Hepatocyte (in vitro differentiated cells): ENCODE measurements around the gene NOD2.

Source experiments
- EZH2 ChIP-seq: fragments of 200-600 bp; sonication (generic); IDR thresholded peaks from 2 replicates; pipeline ENCODE4 v1.6.1; 2016; ENCODE audit warnings: antibody characterized with exemption, mild to moderate bottlenecking, borderline replicate concordance
- TF ChIP-seq, protein P1 (sequence below): fragments of 200-600 bp; sonication (generic); IDR thresholded peaks from 2 replicates; pipeline ENCODE4 v1.5.1; 2016; ENCODE audit warnings: antibody characterized with exemption, mild to moderate bottlenecking; ENCODE audit not compliant: poor library complexity

DNA sequence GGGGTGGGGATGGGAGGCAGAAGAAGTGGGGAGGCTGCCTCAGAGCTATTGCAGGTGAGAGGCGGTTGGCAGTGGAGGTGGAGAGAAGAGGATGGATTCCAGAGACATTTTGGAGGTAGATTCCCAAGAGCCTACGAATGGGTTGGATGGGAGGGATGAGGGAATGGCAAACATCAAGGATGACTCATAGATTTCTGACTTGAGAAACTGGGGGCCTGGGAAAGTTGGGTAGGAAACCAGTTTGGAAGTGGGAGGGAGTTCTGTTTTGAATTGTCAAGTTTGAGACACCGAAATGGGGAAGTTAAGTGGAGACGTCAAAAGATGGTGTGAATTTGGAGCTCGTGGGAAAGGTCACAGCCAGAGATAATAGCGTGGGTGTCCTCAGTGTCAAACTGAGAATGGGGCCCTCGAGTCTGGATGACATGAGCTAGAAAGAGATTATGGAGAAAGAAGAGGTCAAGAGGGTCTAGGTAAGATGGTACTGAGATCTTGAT, 42.3 kb downstream of the NOD2 start:
- TF ChIP-seq, protein P1, sequence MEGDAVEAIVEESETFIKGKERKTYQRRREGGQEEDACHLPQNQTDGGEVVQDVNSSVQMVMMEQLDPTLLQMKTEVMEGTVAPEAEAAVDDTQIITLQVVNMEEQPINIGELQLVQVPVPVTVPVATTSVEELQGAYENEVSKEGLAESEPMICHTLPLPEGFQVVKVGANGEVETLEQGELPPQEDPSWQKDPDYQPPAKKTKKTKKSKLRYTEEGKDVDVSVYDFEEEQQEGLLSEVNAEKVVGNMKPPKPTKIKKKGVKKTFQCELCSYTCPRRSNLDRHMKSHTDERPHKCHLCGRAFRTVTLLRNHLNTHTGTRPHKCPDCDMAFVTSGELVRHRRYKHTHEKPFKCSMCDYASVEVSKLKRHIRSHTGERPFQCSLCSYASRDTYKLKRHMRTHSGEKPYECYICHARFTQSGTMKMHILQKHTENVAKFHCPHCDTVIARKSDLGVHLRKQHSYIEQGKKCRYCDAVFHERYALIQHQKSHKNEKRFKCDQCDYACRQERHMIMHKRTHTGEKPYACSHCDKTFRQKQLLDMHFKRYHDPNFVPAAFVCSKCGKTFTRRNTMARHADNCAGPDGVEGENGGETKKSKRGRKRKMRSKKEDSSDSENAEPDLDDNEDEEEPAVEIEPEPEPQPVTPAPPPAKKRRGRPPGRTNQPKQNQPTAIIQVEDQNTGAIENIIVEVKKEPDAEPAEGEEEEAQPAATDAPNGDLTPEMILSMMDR = no peak
- TF ChIP-seq EZH2 = no peak
